Esophagus (tissue), 2 donors: ENCODE measurements around the gene C16orf86. TPM values are rescaled to one million over a fixed set of nuclear protein-coding genes. Genes with fewer than 3 reads are reported as not detected.
A peak's percentile ranks its signal among the peaks of the same experiment; 100 is the strongest.
"Not testable (repeated sequence)": the region's sequence is repeated elsewhere in the genome, so short reads cannot be mapped to it uniquely, and the experiment has no call there.

Experiments
- H3K27ac ChIP-seq, 2 donors: one replicate each; pipeline ENCODE4 v1.5.1; 2013; ENCODE audit warnings: low read depth in 2 of 2, mild to moderate bottlenecking in 2 of 2, inconsistent platforms in 1 of 2, low read length in 1 of 2, moderate library complexity in 1 of 2
- H3K27me3 ChIP-seq, 2 donors: one replicate each; pipeline ENCODE4 v1.6.1; 2013; ENCODE audit warnings: low read length in 2 of 2, control low read depth in 1 of 2, mild to moderate bottlenecking in 1 of 2; ENCODE audit not compliant: insufficient read depth in 2 of 2, control insufficient read depth in 1 of 2
- H3K36me3 ChIP-seq, 2 donors: one replicate each; pipeline ENCODE4 v1.6.1; 2013; ENCODE audit warnings: low read length in 1 of 2; ENCODE audit not compliant: control insufficient read depth in 2 of 2, insufficient read depth in 2 of 2
- H3K4me1 ChIP-seq, 2 donors: one replicate each; pipeline ENCODE4 v1.6.1; 2013; ENCODE audit warnings: low read length in 1 of 2; ENCODE audit not compliant: control insufficient read depth in 2 of 2, insufficient read depth in 2 of 2
- H3K4me3 ChIP-seq, 2 donors: one replicate each; pipeline ENCODE4 v1.5.1; 2013; ENCODE audit warnings: low read length in 2 of 2, mild to moderate bottlenecking in 2 of 2, low read depth in 1 of 2, moderate library complexity in 1 of 2
- H3K9me3 ChIP-seq, 2 donors: one replicate each; pipeline ENCODE4 v1.6.1; 2013; ENCODE audit warnings: mild to moderate bottlenecking in 2 of 2, low read depth in 1 of 2, low read length in 1 of 2, moderate library complexity in 1 of 2; ENCODE audit not compliant: control insufficient read depth in 2 of 2, insufficient read depth in 1 of 2
- WGBS, 2 donors: extraction: QIAGEN DNeasy Blood & Tissue Kit; methylation state at CpG; one replicate each; pipeline ENCODE4 v1.1.7; 2013; 5-methylcytosine and 5-hydroxymethylcytosine counted together
- polyA plus RNA-seq, 2 donors: library from polyadenylated mRNA; stranded (reverse); fragments of 200-250 nt; gene quantifications; one replicate each; pipeline ENCODE4 v1.2.3, GENCODE V29; 2013
- donor health status: healthy with polysubstance abuse.
- donor health status: Bipolar disorder and iron deficiency.

The C16orf86 gene
- polyA plus RNA-seq, 2 donors, result 1.8 to 2.0 TPM

- Histone ChIP-seq H3K36me3 (peaks cover 0 to 16% of the 10 kb centered on the region in 2 donors), H3K4me1 (peaks cover 4 to 24% of the 10 kb centered on the region in 2 donors), H3K9me3 (no peaks in the 10 kb centered on the region), H3K4me3 (no peak overlapping the region), H3K27me3 (no peaks in the 10 kb centered on the region), H3K27ac (no peak overlapping the region)
- 77 to 84% methylated on average over 12 of the region's 12 CpGs for WGBS, 2 donors
Observed at GRCh38 chr16:67678354-67679023, 11.9 kb downstream of the C16orf86 start.

GRCh38 chr16:67679935-67680897 is 13.6 kb downstream of the C16orf86 start:
- Histone ChIP-seq H3K36me3 (peaks cover 0 to 15% of the 10 kb centered on the region in 2 donors), H3K27me3 (no peaks in the 10 kb centered on the region), H3K9me3 (no peaks in the 10 kb centered on the region), H3K4me3 (no peak overlapping the region), H3K27ac (no peak overlapping the region), H3K4me1 (peaks cover 3 to 17% of the 10 kb centered on the region in 2 donors)
- 94 to 95% methylated on average over 10 of the region's 10 CpGs for WGBS, 2 donors

DNA sequence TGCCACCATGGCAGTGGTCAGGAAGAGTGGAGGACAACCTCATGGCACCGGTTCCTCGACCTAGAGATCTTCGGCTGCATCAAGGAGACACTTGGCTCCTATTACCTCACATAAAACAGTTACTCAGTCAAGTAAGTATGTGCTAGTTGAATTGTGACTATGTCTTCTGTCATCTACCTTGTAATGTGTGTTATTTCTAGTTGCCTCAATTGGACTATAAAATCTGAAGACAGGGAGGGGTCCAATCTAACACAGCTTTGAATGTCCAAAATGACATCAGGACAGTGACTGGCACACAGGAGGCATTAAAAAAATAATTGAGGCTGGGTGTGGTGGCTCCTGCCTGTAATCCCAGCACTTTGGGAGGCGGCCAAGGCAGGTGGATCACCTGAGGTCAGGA is 17.2 kb downstream of the C16orf86 start:
- peaks cover 0 to 4% of the 10 kb centered on the region in 2 donors for H3K36me3 ChIP-seq
- 79 to 94% methylated on average over 4 of the region's 4 CpGs for WGBS, 2 donors

DNA sequence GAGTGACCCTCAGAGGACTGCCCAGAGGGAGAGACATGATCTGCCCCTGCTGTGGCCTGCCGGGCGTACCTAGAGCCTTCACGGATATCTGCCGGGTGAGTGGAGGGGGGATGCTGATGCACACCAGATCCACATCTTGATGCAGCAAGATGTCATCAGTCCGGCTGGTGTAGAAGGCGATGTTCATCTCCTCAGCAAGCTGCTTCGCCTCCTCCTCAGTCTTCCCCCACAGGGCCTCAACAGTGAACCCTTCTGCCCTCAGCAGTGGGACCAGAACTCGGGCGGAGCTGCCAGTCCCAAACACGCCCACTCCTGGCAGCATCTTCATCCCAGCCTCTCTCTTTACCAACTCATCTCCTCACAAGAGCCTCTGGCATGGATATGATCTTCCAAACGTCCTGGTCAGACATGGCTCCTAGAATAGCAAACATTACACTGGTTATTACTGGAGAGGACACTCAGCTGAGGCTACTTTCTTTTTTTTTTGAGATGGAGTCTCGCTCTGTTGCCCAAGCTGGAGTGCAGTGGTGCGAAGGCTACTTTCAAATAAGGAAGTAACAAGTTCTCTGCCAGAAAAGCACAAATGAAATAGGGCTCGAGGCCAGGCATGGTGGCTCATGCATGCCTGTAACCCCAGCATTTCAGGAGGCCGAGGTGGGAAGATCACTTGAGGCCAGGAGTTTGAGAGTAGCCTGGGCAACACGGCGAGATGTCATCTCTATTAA is 18.9 kb downstream of the C16orf86 start:
- Histone ChIP-seq H3K4me1 (peaks cover 0 to 5% of the 10 kb centered on the region in 2 donors), H3K36me3 (peaks cover 0 to 4% of the 10 kb centered on the region in 2 donors), H3K9me3 (no peaks in the 10 kb centered on the region), H3K4me3 (no peak overlapping the region), H3K27ac (peak overlapping the region; percentile 54 to 84), H3K27me3 (no peaks in the 10 kb centered on the region)
- 76 to 81% methylated on average over 17 of the region's 17 CpGs for WGBS, 2 donors

More for the DNA sequence above, 17.2 kb downstream of the C16orf86 start:
- no peaks in the 10 kb centered on the region for H3K9me3 ChIP-seq
- no peaks in the 10 kb centered on the region for H3K27me3 ChIP-seq
- no peak overlapping the region for H3K4me3 ChIP-seq
- H3K27ac ChIP-seq, result peak overlapping the region; percentile 11 to 80
- H3K4me1 ChIP-seq, result peaks cover 0 to 5% of the 10 kb centered on the region in 2 donors

DNA sequence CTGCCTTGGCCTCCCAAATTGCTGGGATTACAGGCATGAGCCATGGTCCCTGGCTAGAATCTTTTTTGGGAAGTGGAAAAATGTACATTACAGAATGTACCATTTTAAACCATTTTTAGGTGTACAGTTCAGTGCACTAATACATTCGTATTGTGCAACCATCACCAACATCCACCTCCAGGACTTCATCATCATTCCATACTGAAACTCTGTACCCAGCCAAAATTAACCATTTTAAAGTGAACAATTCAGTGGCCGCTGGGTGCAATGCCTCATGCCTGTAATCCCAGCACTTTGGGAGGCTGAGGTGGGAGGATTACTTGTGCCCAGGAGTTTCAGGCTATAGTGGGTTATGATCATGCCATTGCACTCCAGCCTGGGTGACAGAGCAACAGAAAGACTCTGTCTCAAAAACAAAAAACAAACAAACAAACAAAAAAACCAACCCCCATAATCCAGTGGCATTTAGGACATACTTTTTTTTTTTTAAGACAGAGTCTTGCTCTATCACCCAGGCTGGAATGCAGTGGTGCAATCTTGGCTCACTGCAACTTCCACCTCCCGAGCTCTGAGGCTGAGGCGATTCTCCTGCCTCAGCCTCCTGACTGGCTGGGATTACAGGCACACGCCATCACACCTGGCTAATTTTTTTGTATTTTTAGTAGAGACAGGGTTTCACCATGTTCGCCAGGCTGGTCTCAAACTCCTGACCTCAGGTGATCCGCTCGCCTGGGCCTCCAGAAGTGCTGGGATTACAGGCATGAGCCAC is 27.1 kb downstream of the C16orf86 start:
- H3K27ac ChIP-seq, H3K27me3 ChIP-seq: not testable (repeated sequence)
- 92 to 94% methylated on average over 8 of the region's 8 CpGs for WGBS, 2 donors

DNA sequence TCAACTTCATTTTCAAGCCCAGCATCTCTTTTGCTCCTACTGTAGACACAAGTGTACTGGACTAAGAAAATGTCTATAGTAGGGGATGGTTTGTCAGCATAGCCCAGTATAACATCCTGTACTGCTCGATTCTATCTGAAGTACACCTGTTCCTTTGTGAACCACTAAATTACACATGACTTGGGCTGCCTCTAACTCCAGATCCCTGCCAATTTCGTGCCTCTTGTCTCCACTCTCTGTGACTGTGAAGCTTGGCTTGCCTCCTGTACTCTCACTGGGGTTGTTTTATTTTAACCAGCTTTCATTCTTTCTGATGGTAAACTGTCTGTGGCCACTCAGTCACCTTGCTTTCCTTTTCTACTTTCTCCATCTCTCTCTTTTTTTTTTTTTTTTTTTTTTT is 28.0 kb downstream of the C16orf86 start:
- no peaks in the 10 kb centered on the region for H3K9me3 ChIP-seq
- H3K36me3 ChIP-seq, result no peaks in the 10 kb centered on the region
- no peak overlapping the region for H3K27ac ChIP-seq
- H3K27me3 ChIP-seq, result no peaks in the 10 kb centered on the region
- WGBS, 2 donors, result 54 to 74% methylated on average over 2 of the region's 2 CpGs
- no peak overlapping the region for H3K4me3 ChIP-seq
- no peaks in the 10 kb centered on the region for H3K4me1 ChIP-seq

More for the DNA sequence above, 27.1 kb downstream of the C16orf86 start:
- not testable (repeated sequence) for H3K4me1 ChIP-seq, H3K9me3 ChIP-seq, H3K4me3 ChIP-seq, H3K36me3 ChIP-seq

DNA sequence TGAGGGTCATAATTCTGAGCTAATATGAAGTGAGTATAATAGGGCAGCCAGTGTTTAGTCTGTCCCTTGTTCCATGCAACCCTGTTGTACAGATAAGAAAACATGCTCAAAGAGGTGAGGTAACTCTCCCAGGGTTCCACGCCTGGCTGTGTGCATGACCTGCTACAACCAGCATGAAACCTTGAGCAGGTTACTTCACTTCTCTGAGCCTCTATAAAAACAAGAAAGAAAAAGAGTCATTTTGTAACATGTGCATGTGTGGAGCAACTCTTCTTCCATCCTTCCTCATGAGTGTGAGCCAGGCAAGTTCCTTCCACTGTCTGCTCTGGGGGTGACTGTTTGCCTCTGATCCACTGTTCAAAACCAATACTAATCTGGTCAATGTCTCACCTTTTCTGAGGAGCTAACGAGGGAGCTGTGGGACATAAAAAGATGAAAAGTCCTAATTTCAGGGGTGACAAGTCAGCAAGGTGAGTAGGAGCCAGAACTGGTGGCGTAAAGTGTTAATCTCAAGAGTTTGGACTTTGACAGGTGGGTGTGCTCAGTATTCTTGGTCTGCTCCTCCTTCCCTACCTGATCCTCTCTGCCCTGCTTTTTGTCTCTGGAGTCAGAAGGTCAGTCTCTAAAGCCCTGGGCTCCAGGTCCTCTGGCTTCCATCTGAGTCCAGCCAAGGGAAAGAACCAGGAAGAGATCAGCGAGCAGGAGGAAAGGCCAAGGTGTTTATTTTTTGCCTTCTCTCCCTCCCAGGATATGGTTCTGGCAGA is 31.0 kb downstream of the C16orf86 start:
- Histone ChIP-seq H3K36me3 (no peaks in the 10 kb centered on the region), H3K4me1 (no peaks in the 10 kb centered on the region), H3K27ac (peak overlapping the region; percentile 38 to 91), H3K4me3 (no peak overlapping the region), H3K9me3 (no peaks in the 10 kb centered on the region), H3K27me3 (no peaks in the 10 kb centered on the region)
- 74% methylated on average over 4 of the region's 4 CpGs for WGBS, 2 donors

- Histone ChIP-seq H3K27me3 (no peaks in the 10 kb centered on the region), H3K27ac (no peak overlapping the region), H3K36me3 (no peaks in the 10 kb centered on the region), H3K4me3 (no peak overlapping the region), H3K9me3 (no peaks in the 10 kb centered on the region), H3K4me1 (no peaks in the 10 kb centered on the region)
- 96 to 98% methylated on average over 7 of the region's 7 CpGs for WGBS, 2 donors
Observed at GRCh38 chr16:67699265-67699664, 32.7 kb downstream of the C16orf86 start.
